H1 (cell line): ENCODE measurements around the gene RAB14. TPM values are rescaled to one million over a fixed set of nuclear protein-coding genes. Genes with fewer than 3 reads are reported as not detected.

ENCODE experiments used
- CTCF ChIA-PET: fragments of 300-600 bp; sonication (Branson Sonifier 250); formaldehyde crosslinking; loops from one replicate; lab custom pipeline; 2021; ENCODE audit not compliant: partially characterized antibody; lab: Charles Lee
- POLR2A ChIA-PET: fragments of 300-600 bp; sonication (Branson Sonifier 250); formaldehyde crosslinking; loops from one replicate; lab custom pipeline; 2021; ENCODE audit warnings: inconsistent platforms; ENCODE audit not compliant: partially characterized antibody; lab: Charles Lee
- DNase-seq, 2 experiments: peaks; one replicate each; pipeline versions ENCODE4 v3.0.0 to v3.0.0-alpha.2; 2010 to 2022; ENCODE audit warnings: low spot score in 2 of 2, low read depth in 1 of 2, mixed read lengths in 1 of 2
- FAIRE-seq: peaks from 2 replicates; lab custom pipeline; 2011; peaks lifted over from hg19 to GRCh38; lab: Jason Lieb, UNC
- H2AFZ ChIP-seq: 2 replicates; pipeline ENCODE4 v1.8.1; 2012; ENCODE audit warnings: low read length, inconsistent platforms
- H2AK5ac ChIP-seq: 2 replicates; pipeline ENCODE4 v1.6.1; 2013; ENCODE audit warnings: low read depth, low read length
- H2BK120ac ChIP-seq: replicated peaks from 2 replicates; pipeline ENCODE3; 2013; ENCODE audit warnings: low read depth, low read length, inconsistent platforms
- H2BK12ac ChIP-seq: 2 replicates; pipeline ENCODE4 v1.6.1; 2013; ENCODE audit warnings: low read depth, low read length
- H2BK15ac ChIP-seq: 2 replicates; pipeline ENCODE4 v1.6.1; 2013; ENCODE audit warnings: low read length
- H2BK20ac ChIP-seq: 2 replicates; pipeline ENCODE4 v1.6.1; 2013; ENCODE audit warnings: low read length
- H2BK5ac ChIP-seq: 2 replicates; pipeline ENCODE4 v1.6.1; 2013; ENCODE audit warnings: low read depth, low read length
- H3K14ac ChIP-seq: 2 replicates; pipeline ENCODE4 v1.6.1; 2013; ENCODE audit warnings: inconsistent platforms; ENCODE audit not compliant: insufficient read length
- H3K18ac ChIP-seq: 2 replicates; pipeline ENCODE4 v1.6.1; 2013; ENCODE audit warnings: low read length; ENCODE audit errors: extremely low read depth
- H3K23ac ChIP-seq: 2 replicates; pipeline ENCODE4 v1.6.1; 2013; ENCODE audit warnings: inconsistent platforms; ENCODE audit not compliant: insufficient read length
- H3K23me2 ChIP-seq: 2 replicates; pipeline ENCODE4 v1.6.1; 2013; ENCODE audit warnings: low read depth, low read length
- H3K27ac ChIP-seq: 2 replicates; pipeline ENCODE4 v1.6.1; 2011; ENCODE audit warnings: low read depth, low read length, inconsistent platforms
- H3K27me3 ChIP-seq, 4 experiments: replicated peaks in 1 of 4; 1 replicate in 1 of 4; 2 replicates in 3 of 4; pipeline versions ENCODE4 v1.6.1 to v1.8.1; 2011 to 2013; ENCODE audit warnings: low read length in 3 of 4, mild to moderate bottlenecking in 3 of 4, inconsistent platforms in 2 of 4, mixed read lengths in 2 of 4, moderate library complexity in 1 of 4; ENCODE audit not compliant: control insufficient read depth in 3 of 4, insufficient read depth in 3 of 4; ENCODE audit errors: extremely low read depth in 1 of 4
- H3K36me3 ChIP-seq, 4 experiments: 2 replicates each; pipeline versions ENCODE4 v1.6.1 to v1.8.1; 2011 to 2013; ENCODE audit warnings: mild to moderate bottlenecking in 4 of 4, low read length in 3 of 4, moderate library complexity in 2 of 4, control low read depth in 1 of 4, inconsistent platforms in 1 of 4; ENCODE audit not compliant: insufficient read depth in 4 of 4, control insufficient read depth in 2 of 4
- H3K4ac ChIP-seq: replicated peaks from 2 replicates; pipeline ENCODE3; 2013; ENCODE audit warnings: low read length, low read depth, mixed read lengths, inconsistent platforms; ENCODE audit not compliant: insufficient read length
- H3K4me1 ChIP-seq, 4 experiments: replicated peaks in 1 of 4; 1 replicate in 1 of 4; 2 replicates in 3 of 4; pipeline versions ENCODE4 v1.6.1 to v1.8.1; 2011 to 2013; ENCODE audit warnings: low read length in 3 of 4, inconsistent platforms in 2 of 4, mixed read lengths in 1 of 4; ENCODE audit not compliant: insufficient read depth in 4 of 4, control insufficient read depth in 3 of 4
- H3K4me2 ChIP-seq, 2 experiments: 2 replicates each; pipeline versions ENCODE4 v1.6.1 to v1.8.1; 2011 to 2013; ENCODE audit warnings: low read depth in 2 of 2, low read length in 2 of 2, control low read depth in 1 of 2, inconsistent platforms in 1 of 2, mild to moderate bottlenecking in 1 of 2; ENCODE audit not compliant: insufficient read depth in 1 of 2
- H3K4me3 ChIP-seq, 4 experiments: fragments of 200-600, 300-600 bp in 1 of 4; sonication (generic), shearing (Covaris generic), sonication (Bioruptor Twin) in 1 of 4; 2 replicates each; pipeline versions ENCODE4 v1.5.1 to v1.8.1; 2011 to 2016; ENCODE audit warnings: low read length in 4 of 4, low read depth in 3 of 4, control low read depth in 2 of 4, inconsistent platforms in 2 of 4, mild to moderate bottlenecking in 2 of 4, mixed read lengths in 1 of 4, moderate library complexity in 1 of 4; ENCODE audit not compliant: insufficient read depth in 2 of 4; ENCODE audit errors: extremely low read depth in 1 of 4
- H3K56ac ChIP-seq: replicated peaks from 2 replicates; pipeline ENCODE3; 2013; ENCODE audit warnings: low read depth, mild to moderate bottlenecking, mixed read lengths, low read length, inconsistent platforms; ENCODE audit not compliant: insufficient read length
- H3K79me1 ChIP-seq: 2 replicates; pipeline ENCODE4 v1.6.1; 2013; ENCODE audit warnings: low read depth, low read length, control low read depth
- H3K79me2 ChIP-seq, 2 experiments: 2 replicates each; pipeline versions ENCODE4 v1.6.1 to v1.8.1; 2012 to 2013; ENCODE audit warnings: low read length in 2 of 2, mild to moderate bottlenecking in 2 of 2, inconsistent platforms in 1 of 2; ENCODE audit not compliant: insufficient read depth in 2 of 2, control insufficient read depth in 1 of 2
- H3K9ac ChIP-seq, 4 experiments: replicated peaks in 1 of 4; 1 replicate in 1 of 4; 2 replicates in 3 of 4; pipeline versions ENCODE4 v1.6.1 to v1.8.1; 2011 to 2013; ENCODE audit warnings: low read depth in 3 of 4, low read length in 3 of 4, control low read depth in 2 of 4, mild to moderate bottlenecking in 2 of 4, moderate library complexity in 2 of 4, inconsistent platforms in 1 of 4; ENCODE audit errors: extremely low read depth in 1 of 4
- H3K9me3 ChIP-seq, 2 experiments: 2 replicates each; pipeline versions ENCODE4 v1.6.1 to v1.8.1; 2012 to 2013; ENCODE audit warnings: mild to moderate bottlenecking in 2 of 2, moderate library complexity in 2 of 2, control low read depth in 1 of 2, inconsistent platforms in 1 of 2, low read depth in 1 of 2, low read length in 1 of 2, mixed read lengths in 1 of 2; ENCODE audit not compliant: insufficient read depth in 2 of 2
- H4K20me1 ChIP-seq, 2 experiments: replicated peaks in 1 of 2; 2 replicates each; pipeline versions ENCODE3 to v1.8.1; 2011 to 2013; ENCODE audit warnings: inconsistent platforms in 2 of 2, low read length in 2 of 2, mild to moderate bottlenecking in 1 of 2; ENCODE audit not compliant: insufficient read depth in 2 of 2, control insufficient read depth in 1 of 2
- H4K5ac ChIP-seq: 2 replicates; pipeline ENCODE4 v1.6.1; 2013; ENCODE audit warnings: low read length, low read depth, mixed read lengths, inconsistent platforms; ENCODE audit not compliant: insufficient read length
- H4K8ac ChIP-seq: 2 replicates; pipeline ENCODE4 v1.8.0; 2013; ENCODE audit warnings: mild to moderate bottlenecking, moderate library complexity, low read length, inconsistent platforms; ENCODE audit not compliant: insufficient read depth; ENCODE audit errors: extremely low read depth
- H4K91ac ChIP-seq: replicated peaks from 2 replicates; pipeline ENCODE3; 2013; ENCODE audit warnings: low read length, mixed read lengths, inconsistent platforms; ENCODE audit not compliant: insufficient read length
- CBX8 ChIP-seq: fragments of 300-800, 300-1000 bp; sonication (generic); IDR thresholded peaks from 2 replicates; pipeline ENCODE4 v1.7.1; 2016; ENCODE audit warnings: low read depth, low read length, borderline replicate concordance
- KDM5A ChIP-seq: fragments of 200-600 bp; IDR thresholded peaks from 2 replicates; pipeline ENCODE4 v1.7.1; 2012; ENCODE audit warnings: mild to moderate bottlenecking, low read length, inconsistent platforms, mixed read lengths
- PHF8 ChIP-seq: fragments of 200-600 bp; sonication (generic); conservative IDR thresholded peaks from 2 replicates; pipeline ENCODE4 v1.7.1; 2012; ENCODE audit warnings: low read depth, mild to moderate bottlenecking, inconsistent platforms, low read length, moderate library complexity
- RNF2 ChIP-seq: fragments of 200-900, 300-1000 bp; sonication (generic); IDR thresholded peaks from 2 replicates; pipeline ENCODE4 v1.7.1; 2016; ENCODE audit warnings: borderline replicate concordance, low read depth, mild to moderate bottlenecking, antibody characterized with exemption, low read length; ENCODE audit not compliant: poor library complexity, severe bottlenecking; ENCODE audit errors: missing control alignments
- TEAD4 ChIP-seq: IDR thresholded peaks from 2 replicates; pipeline ENCODE4 v1.6.1; 2012; ENCODE audit warnings: low read depth, low read length, inconsistent platforms, mixed read lengths
- WGBS, 2 experiments: shearing (Covaris generic) in 1 of 2; methylation state at CpG; one replicate each; pipeline versions ENCODE4 v1.1.6 to v1.1.7; 2013 to 2015; ENCODE audit warnings: low lambda C conversion rate in 2 of 2, mixed read lengths in 2 of 2, inconsistent platforms in 1 of 2, low coverage in 1 of 2, missing lambda C conversion rate in 1 of 2; ENCODE audit not compliant: insufficient replicate concordance in 2 of 2, insufficient coverage in 1 of 2, insufficient read length in 1 of 2; ENCODE audit errors: extremely low coverage in 1 of 2, missing lambda C conversion rate in 1 of 2; 5-methylcytosine and 5-hydroxymethylcytosine counted together
- polyA plus RNA-seq, 7 experiments: library from polyadenylated mRNA; depleted of rRNA in 3 of 7; stranded (reverse) in 5 of 7; unstranded in 2 of 7; fragments of >200 nt in 5 of 7; fragments of 200-250 nt in 2 of 7; gene quantifications; 1 replicate in 5 of 7; 2 replicates in 1 of 7; 4 replicates in 1 of 7; pipeline versions ENCODE4 v1.2.1 to v1.2.3, GENCODE V29; 2011 to 2013; ENCODE audit warnings: missing spikeins in 2 of 7, mixed read lengths in 2 of 7
- total RNA-seq: library from RNA; stranded (reverse); fragmentation: NEBNext Ultra II Directional; extraction: Animal tissue kit (Norgen Biotek cat#: 25700); gene quantifications from 2 replicates; pipeline ENCODE4 v1.2.1, GENCODE V29; 2021

The RAB14 gene
- total and polyA plus RNA-seq, 2 of the 8 experiments (the other 6 are each of a cell fraction or from before 2014, with no cell fraction given) = 9.1 to 44.8 TPM

DNA sequence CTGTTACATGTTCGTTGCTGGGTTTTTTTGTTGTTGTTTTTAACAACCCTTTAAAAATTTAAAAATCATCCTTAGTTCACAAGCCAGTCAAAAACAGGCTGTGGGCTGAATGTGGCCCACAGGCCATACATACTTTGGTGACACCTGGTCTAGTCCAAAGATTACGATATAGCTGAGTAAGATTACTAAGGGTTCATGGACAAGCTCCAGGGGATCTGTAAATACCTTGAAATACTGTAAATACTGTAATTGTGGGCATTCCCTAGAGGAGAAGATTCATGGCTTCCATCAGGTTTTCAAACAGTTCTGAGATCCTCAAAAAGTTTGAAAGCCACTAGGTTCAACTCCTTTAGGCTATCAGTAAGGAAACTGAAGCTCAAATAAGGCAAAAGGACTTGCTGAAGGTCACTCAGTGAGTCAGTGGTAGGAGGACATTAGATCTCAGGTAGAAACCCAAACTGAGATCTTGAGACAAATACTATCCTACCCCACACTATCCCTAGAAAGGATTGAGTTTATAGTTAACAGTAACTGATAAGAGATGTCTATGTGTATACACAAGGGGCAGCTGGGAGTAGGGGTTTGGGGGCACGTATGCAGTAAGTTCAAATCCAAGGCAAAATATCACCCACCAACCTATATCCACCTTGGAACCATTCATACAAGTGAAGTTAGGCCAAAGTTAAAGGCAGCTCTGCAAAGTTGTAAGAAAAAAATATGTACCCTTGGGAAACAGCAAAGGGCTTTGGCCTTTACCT, 17.8 kb downstream of the RAB14 start:
- FAIRE-seq (no peak), DNase-seq (no peak)
- 85% methylated on average over 3 of the region's 3 CpGs; no CpG with 5 or more reads in 1 of the 2 experiments for whole genome bisulfite sequencing, 2 experiments
- Histone ChIP-seq H4K91ac (no peak overlapping the region), H4K5ac (no peak overlapping the region), H2AFZ (no peak overlapping the region), H3K4me2 (no peak overlapping the region), H2BK15ac (no peak overlapping the region), H3K14ac (no peak overlapping the region), H3K36me3 (peaks cover 0 to 33% (median 4%) of the 10 kb centered on the region in 4 experiments; a peak in 4 of 8 replicates), H3K56ac (no peak overlapping the region), H3K4me3 (no peak overlapping the region), H3K23ac (no peak overlapping the region), H3K79me1 (no peaks in the 10 kb centered on the region), H2BK20ac (no peak overlapping the region), H3K9me3 (no peaks in the 10 kb centered on the region), H4K8ac (no peak overlapping the region), H3K79me2 (peaks cover 0 to 6% of the 10 kb centered on the region in 2 experiments; a peak in 2 of 4 replicates), H3K23me2 (no peaks in the 10 kb centered on the region), H3K18ac (no peak overlapping the region), H2BK12ac (no peak overlapping the region), H3K9ac (no peak overlapping the region), H2BK5ac (no peak overlapping the region), H3K4me1 (no peaks in the 10 kb centered on the region), H2BK120ac (no peak overlapping the region), H3K27ac (no peak overlapping the region), H3K4ac (no peak overlapping the region), H2AK5ac (no peak overlapping the region), H3K27me3 (no peaks in the 10 kb centered on the region), H4K20me1 (peaks cover 0 to 3% of the 10 kb centered on the region in 2 experiments)
- POLR2A ChIA-PET = interaction anchor here (0.6 to 1.5 kb wide), 3 partner anchors 11 to 20 kb away, joined by 3 to 4 read pairs (median 3); no protein-coding TSS in a partner anchor
- CTCF ChIA-PET = interaction anchor here (0.9 kb wide), 1 partner anchor 14 kb away, joined by 4 read pairs; no protein-coding TSS in a partner anchor
- TF ChIP-seq PHF8 = no peak
- TF ChIP-seq RNF2 = no peak
- no peak for TF ChIP-seq CBX8
- no peak for TF ChIP-seq KDM5A
- no peak for TF ChIP-seq TEAD4
